DND-41 (cell line): ENCODE measurements around the gene TREX2.

Experiments used
- CTCF ChIP-seq: IDR thresholded peaks from 2 replicates; pipeline ENCODE4 v1.5.1; 2012; ENCODE audit warnings: borderline replicate concordance, low read length, moderate library complexity, mild to moderate bottlenecking; ENCODE audit not compliant: poor library complexity, severe bottlenecking; ENCODE audit errors: extremely low read depth
- EZH2 ChIP-seq: IDR thresholded peaks from 3 replicates; pipeline ENCODE4 v1.6.1; 2012; ENCODE audit warnings: borderline replicate concordance, low read depth, mild to moderate bottlenecking, moderate library complexity, low read length, inconsistent platforms; ENCODE audit not compliant: severe bottlenecking

DNA sequence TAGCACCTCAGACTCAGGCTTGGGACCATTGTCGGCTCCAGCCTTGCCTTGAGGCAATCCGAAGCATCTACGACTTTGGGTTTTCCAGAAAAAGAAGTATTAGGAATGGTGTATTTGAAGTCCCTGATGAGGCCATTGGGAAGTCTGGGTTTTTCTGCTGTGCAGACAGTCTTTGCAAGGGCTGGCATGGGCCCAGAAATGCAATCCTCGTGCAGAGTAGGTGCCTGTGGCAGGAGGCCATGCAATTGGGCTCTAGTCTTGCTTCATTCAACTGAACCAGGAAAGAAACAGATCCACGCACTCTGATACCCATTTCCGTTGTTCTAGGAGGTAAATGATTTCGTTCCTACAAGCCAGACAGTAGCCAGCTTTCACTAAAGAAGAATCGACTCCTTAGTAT lies 22.2 kb downstream of the TREX2 start:
- TF ChIP-seq CTCF (no peak), EZH2 (no peak)
